HG03342 (cell line): ENCODE results near the gene ASB4.
"Not testable (repeated sequence)": the region's sequence is repeated elsewhere in the genome, so short reads cannot be mapped to it uniquely, and the experiment has no call there.

Source experiments
- ATAC-seq: cut with Tn5 transposase; IDR thresholded peaks from one replicate; pipeline ENCODE4 v1.9.1; 2021; ENCODE audit warnings: mild to moderate bottlenecking, moderate library complexity; ENCODE audit not compliant: unreplicated experiment

ASB4 gene

GRCh38 chr7:95549818-95550529 lies 64.2 kb downstream of the ASB4 start:
- ATAC-seq: no peak

- ATAC-seq: no peak
Measured at GRCh38 chr7:95550546-95550945, 64.8 kb downstream of the ASB4 start.

- not testable (repeated sequence) for ATAC-seq
Measured at GRCh38 chr7:95552010-95552926, 66.5 kb downstream of the ASB4 start.

- ATAC-seq: no peak
Measured at GRCh38 chr7:95553939-95554338, 68.2 kb downstream of the ASB4 start.

GRCh38 chr7:95556777-95557176 lies 71.0 kb downstream of the ASB4 start:
- ATAC-seq: no peak

GRCh38 chr7:95558864-95559263 lies 73.1 kb downstream of the ASB4 start:
- no peak for ATAC-seq

GRCh38 chr7:95560674-95561073 lies 74.9 kb downstream of the ASB4 start:
- no peak for ATAC-seq

GRCh38 chr7:95569720-95570119 lies 84.0 kb downstream of the ASB4 start:
- ATAC-seq: no peak

GRCh38 chr7:95577137-95577536 lies 91.4 kb downstream of the ASB4 start:
- no peak for ATAC-seq

GRCh38 chr7:95578299-95578855 lies 92.6 kb downstream of the ASB4 start:
- ATAC-seq: no peak

- no peak for ATAC-seq
Measured at GRCh38 chr7:95579318-95579717, 93.6 kb downstream of the ASB4 start.

GRCh38 chr7:95581467-95581866 lies 95.7 kb downstream of the ASB4 start:
- ATAC-seq: no peak

- ATAC-seq: no peak
Measured at GRCh38 chr7:95582578-95583293, 97.0 kb downstream of the ASB4 start.

- ATAC-seq: no peak
Measured at GRCh38 chr7:95583834-95584621, 98.3 kb downstream of the ASB4 start.

- no peak for ATAC-seq
Measured at GRCh38 chr7:95584769-95585425, 99.2 kb downstream of the ASB4 start.

- ATAC-seq: no peak
Measured at GRCh38 chr7:95585426-95585789, 99.7 kb downstream of the ASB4 start.

GRCh38 chr7:95586951-95587301 lies 101.2 kb downstream of the ASB4 start:
- no peak for ATAC-seq

GRCh38 chr7:95589031-95589430 lies 103.3 kb downstream of the ASB4 start:
- ATAC-seq: no peak

GRCh38 chr7:95589766-95590165 lies 104.0 kb downstream of the ASB4 start:
- ATAC-seq: no peak
